GM18499 (cell line): Measurements from ENCODE around the gene RBFA.
"Not testable (repeated sequence)": the region's sequence is repeated elsewhere in the genome, so short reads cannot be mapped to it uniquely, and the experiment has no call there.

ENCODE experiments used
- ATAC-seq: cut with Tn5 transposase; IDR thresholded peaks from one replicate; pipeline ENCODE4 v1.9.1; 2021; ENCODE audit warnings: moderate number of reproducible peaks; ENCODE audit not compliant: insufficient read depth, unreplicated experiment

The RBFA gene

GRCh38 chr18:80026363-80026762 is 7.9 kb upstream of the RBFA start:
- ATAC-seq: no peak

DNA sequence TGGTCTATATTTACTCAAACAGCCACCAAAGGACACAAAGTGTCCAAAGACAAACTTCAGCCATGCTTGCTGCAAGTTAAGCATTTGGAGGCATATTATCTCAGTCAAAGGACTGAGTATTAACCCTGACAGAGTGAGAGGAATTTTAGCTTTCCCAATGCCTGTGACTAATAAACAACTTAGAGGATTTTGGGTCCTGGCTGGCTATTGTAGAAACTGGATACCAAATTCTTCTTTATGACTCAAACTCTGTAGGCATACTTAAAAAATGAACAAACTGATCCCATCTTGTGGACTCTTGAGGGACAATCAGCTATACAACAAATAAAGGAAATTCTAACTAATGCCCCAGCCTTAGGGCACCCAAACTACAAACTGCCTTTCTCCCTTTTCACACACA is 6.5 kb upstream of the RBFA start:
- not testable (repeated sequence) for ATAC-seq

DNA sequence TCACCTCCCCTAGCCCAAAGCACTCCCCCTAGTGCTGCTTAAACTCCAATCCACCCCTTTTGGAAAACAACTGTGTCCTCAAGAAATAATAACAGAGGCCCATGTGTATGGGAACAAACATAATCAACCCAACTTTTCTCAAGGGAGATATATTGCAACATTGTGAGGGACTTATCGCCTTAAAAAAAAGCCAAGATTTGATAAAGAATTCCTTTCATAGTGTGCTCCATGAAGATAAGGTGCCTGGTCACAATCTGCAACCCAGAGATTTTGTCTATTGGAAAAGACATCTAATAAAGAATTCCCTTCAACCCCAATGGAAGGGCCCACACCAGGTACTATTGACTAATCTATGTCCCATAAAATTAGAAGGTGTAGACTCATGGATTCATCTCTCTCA is 4.5 kb upstream of the RBFA start:
- ATAC-seq: no peak

GRCh38 chr18:80033181-80034067 is 810 bp upstream of the RBFA start:
- ATAC-seq: peak; percentile 38

GRCh38 chr18:80034852-80035406 is 695 bp downstream of the RBFA start:
- no peak for ATAC-seq

DNA sequence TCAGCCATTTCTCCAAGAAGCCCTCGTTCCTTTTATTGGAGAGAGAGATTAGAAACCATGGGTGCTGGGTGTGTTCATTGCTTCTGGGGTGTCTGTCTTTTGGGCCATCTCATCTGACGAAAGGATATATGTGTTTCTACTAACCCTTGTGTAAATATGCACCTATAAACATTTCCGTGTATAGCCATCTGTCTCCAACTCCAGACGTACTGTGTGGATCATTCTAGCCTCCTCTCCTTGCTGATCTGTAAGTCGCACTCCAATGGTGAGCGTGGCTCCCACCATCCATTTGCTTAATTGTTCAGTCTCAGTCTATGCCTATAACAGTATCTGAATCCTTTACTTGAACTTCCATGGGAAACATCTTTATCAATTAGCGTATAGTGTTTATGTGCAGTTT is 1.8 kb downstream of the RBFA start:
- no peak for ATAC-seq

DNA sequence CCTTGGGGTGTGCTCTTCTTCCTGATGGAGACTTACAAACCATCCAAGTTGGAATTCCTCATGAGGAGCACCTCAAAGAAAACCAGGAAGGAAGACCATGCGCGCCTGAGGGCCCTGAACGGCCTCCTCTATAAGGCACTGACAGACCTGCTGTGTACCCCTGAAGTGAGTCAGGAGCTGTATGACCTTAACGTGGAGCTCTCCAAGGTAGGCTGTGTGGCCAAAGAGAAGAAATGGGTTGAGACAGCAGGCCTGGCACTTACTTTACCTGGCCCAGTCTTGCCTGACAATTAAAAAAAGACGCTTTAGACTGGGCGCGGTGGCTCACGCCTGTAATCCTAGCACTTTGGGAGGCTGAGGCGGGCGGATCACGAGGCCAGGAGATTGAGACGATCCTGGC is 3.1 kb downstream of the RBFA start:
- no peak for ATAC-seq

- ATAC-seq: no peak
These were observed 3.8 kb downstream of the RBFA start for GRCh38 chr18:80037869-80038630.

DNA sequence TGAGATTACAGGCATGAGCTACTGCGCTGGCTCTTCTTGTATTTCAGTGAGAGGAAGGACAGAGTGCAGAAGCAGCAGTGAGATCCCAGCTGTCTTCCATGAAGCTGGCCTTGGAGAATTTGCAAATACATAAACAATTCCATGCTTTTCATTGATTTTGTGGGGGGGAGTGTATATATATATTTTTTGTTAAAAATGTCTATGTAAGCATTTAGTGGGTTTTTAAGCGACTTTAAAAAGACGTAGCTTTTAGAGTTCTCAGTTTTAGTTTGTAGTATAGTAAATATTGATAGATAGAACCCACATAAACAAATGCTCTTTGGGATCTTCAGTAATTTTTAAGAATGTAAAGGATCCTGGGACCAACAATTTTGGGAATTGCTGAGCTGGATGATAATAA is 6.3 kb downstream of the RBFA start:
- no peak for ATAC-seq

GRCh38 chr18:80041424-80041823 is 7.2 kb downstream of the RBFA start:
- no peak for ATAC-seq

GRCh38 chr18:80042785-80043184 is 8.6 kb downstream of the RBFA start:
- no peak for ATAC-seq

DNA sequence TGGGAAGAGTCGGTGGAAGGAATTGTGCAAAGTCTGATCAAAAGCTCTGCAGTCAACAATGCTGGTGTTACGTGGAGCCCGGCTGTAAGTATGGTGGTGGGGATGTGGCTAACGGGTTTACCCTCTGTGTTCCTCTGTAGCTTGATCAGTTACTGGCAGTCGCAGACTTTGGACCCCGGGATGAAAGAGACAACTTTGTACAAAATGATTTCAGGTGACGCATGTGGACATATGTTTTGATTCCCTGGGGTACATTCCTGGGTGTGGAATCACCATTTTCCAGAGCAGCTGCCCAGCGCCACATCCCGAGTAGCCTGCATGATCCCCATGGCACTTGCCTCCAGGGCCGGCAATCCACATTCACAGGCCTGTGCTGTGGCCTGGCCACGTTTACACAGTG is 9.8 kb downstream of the RBFA start:
- ATAC-seq: no peak

DNA sequence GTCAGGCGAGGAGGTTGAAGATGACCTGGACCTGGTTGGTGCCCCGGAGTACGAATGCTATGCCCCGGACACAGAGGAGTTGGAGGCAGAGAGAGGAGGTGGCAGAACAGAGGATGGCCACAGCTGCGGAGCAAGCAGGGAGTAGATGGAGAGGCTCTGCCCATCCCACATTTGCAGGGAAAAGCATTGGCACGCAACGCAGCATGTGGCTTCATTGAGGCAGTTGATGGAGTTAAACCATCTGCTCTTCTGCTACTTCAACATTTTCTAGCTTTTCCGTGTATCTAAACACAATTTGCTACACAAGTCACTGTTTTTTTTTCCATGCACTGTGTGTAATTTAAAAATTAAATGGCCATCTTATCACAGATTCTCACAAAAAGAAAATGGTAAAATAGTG is 11.8 kb downstream of the RBFA start:
- ATAC-seq: no peak

GRCh38 chr18:80046431-80046830 is 12.2 kb downstream of the RBFA start:
- ATAC-seq: no peak

DNA sequence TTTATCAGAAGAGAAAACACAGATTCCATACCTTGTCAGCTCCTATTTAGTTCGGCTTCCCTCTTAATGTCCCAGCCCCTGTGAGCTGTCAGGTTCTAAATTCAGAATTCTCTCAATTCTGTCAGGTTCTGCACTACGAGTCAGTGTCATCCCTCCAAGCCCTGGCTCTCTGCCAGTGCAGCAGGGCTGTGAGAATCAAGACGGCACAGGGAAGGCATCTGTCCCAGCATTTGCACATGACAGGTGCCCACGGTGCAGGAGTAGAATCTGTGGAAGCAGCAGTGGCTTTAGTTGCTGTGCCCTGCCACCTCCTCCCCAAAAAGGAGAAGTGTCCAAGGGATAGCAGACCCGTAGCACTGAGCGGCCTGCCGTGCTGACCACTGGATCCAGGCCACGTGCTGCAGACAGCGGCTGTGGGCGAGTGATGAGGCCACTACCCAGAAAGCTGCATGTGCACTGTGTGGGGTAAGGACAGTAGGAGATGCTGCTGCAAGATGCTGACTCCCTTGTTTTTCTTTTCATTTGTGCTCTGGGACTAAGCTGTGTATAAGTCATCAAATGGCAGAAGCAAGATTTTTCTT is 12.8 kb downstream of the RBFA start:
- no peak for ATAC-seq

GRCh38 chr18:80050797-80051196 is 16.6 kb downstream of the RBFA start:
- ATAC-seq: no peak

DNA sequence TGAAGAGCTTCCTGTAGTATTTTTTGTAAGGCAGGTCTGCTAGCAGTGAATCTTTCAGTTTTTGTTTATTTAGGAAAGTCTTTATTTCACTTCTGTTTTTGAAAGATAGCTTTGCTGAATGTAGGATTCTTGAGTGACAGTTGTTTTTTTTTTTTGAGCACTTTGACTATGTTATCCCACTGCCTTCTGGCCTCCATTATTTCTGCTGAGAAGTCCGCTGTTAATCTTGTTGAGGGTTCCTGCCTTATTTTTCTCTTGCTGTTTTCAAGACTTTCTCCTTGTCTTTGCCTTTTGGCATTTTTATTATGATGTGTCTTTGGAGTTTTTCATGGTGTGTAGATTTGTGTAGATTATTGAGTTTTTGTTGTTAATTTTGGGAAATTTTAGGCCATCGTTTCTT is 21.9 kb downstream of the RBFA start:
- no peak for ATAC-seq

GRCh38 chr18:80059945-80060344 is 25.7 kb downstream of the RBFA start:
- no peak for ATAC-seq

DNA sequence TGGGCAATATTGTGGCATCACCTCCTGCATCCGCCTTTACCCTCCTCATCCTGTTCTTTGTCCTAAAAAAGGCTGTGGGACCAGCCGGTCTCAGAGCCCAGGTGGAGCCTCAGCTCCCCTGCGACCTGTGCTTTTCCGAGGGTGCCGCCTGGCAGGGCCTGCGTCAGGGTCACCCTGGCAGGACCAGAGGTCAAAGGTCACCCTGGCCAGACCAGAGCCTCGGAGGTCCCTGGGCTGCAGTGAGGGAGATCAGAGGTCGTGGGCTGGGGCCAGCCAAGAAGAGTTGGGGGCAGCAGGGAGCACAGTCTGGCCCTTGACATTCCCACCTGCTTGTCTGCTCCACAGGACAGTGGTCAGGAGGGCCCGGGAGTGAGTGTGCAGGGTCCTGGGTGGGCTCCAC is 31.5 kb downstream of the RBFA start:
- no peak for ATAC-seq

DNA sequence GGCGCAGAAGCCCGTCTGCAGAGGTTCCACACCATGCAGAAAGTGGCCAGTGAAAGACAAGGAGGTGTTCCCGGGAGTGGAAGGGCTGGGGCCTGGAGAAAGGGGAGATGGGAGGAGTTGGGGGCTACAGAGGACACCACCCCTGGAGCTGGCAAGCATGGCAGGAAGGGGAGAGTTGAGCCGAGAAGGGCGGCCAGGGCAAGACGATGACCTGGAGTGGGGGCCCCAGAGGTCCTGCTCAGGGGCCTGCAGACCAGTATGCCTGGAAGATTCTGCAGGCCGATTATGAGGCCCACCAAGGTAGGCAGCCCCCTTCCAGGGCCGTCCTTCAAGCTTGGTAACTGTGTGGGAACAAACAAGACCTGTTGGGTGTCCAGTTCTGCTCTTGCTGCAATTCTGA is 33.1 kb downstream of the RBFA start:
- ATAC-seq: no peak

- no peak for ATAC-seq
These were observed 33.7 kb downstream of the RBFA start for GRCh38 chr18:80067897-80068296.
